Central memory CD4-positive, alpha-beta T cell (primary cell): ENCODE results near the gene KDELR1.

Experiments
- DNase-seq: peaks from one replicate; pipeline ENCODE4 v3.0.0; 2022
- total RNA-seq, 3 experiments: gene quantifications; one replicate each; lab custom pipeline; 2026; lab: John Stamatoyannopoulos, UW

Gene KDELR1
- 18.5 to 40.5 (median 38.1) reads per million in 3 experiments for total RNA-seq

- DNase-seq, result peak; percentile 65
These were observed at the start of gene KDELR1 for GRCh38 chr19:48391100-48392005. Gene KDELR1 (minus strand): TSS chr19:48391551. CDS start chr19:48391358, 193 bp downstream.

DNA sequence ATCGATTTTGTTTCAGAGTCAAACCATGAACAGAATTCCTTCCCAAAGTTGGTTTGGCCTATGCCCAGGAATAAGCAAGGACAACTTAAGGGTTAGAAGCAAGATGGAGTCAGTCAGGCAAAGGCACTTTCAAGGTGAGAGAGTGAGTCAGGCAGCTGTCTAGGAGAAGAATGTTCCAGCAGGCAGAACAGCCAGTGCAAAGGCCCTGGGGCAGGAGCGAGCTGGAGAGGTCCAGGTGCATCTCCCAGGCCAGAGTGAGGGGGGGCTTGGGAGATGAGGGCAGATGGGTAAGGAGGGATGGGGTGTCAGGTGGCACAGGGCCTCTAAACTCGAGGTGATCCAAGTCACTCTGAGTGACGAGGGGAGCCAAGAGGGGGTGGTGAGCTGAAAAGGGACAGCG lies 45.2 kb upstream of the KDELR1 start:
- DNase-seq, result no peak

GRCh38 chr19:48433337-48433736 lies 42.0 kb upstream of the KDELR1 start:
- DNase-seq, result no peak

DNA sequence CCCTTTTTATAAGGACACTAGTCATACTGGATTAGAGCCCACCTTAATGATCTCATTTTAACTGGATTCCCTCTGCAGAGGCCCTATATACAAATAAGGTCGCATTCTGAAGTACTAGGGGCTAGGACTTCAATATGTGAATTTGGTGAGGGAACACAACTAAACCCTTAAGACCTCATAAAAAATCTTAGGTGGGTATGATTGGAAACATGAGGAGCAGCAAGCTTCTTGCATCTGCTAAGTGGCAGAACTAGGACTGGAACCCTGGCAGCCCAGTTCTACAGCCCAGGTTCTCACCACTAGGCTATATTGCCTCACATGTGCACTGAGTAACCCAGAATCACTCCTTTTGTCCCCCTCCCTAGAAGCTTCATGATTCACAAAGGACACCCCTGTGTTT lies 37.3 kb upstream of the KDELR1 start:
- no peak for DNase-seq

GRCh38 chr19:48424694-48425219 lies 33.4 kb upstream of the KDELR1 start:
- no peak for DNase-seq

DNA sequence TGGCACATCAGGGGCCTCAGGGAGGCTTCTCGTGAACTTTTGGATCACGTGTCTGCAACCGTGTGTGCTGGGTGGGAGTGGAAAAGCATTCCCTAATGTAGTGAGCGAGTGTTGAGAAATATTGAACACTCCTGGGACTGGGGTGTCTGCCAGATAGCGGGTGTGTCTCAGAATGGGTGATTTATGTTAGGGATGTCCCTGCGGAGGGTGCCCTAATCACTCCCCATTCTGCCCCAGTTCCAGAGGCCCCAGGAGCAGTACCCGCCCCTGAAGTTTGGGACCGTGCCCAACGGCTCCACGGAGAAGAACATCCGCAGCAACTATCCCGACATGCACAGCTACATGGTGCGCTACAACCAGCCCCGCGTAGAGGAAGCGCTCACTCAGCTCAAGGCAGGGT lies 30.2 kb upstream of the KDELR1 start:
- DNase-seq, result no peak

- peak; percentile 72 for DNase-seq
These were observed 28.0 kb upstream of the KDELR1 start for GRCh38 chr19:48419158-48419920.

DNA sequence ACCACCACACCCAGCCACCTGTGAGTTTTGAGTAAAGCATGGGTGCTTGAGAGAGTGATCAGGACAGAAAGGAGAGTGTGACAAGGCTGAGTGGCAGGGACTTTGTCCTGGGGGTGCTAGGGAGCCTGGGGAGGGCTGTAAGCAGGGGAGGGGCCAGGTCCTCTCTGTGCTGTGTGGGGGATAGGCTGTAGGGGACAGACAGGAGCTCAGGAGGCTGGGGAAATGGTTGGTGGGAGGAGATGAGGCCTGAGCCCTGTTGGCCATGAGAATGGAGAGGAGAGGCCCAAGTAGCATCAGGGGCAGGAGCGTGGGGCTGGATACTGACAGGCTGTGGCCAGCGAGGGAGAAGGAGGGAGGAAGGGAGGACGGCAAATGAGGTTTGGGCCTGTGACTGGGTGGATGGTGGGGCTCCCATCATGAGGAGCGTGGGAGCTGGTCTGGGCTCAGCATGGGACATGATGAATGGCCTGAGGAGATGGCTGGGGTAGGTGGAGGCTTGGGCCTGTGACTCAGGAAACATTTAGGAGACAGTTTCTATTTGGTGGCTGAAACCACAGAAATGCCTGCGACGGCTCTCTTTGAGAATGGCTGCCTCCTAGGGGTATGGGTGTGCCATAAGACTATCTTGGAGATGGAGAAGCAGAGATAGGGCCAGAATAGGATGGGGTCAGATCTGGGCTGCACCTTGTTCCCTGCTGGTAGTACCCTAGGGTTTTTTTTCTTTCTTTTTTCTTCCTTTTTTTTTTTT lies 27.1 kb upstream of the KDELR1 start:
- DNase-seq, result no peak

- DNase-seq, result no peak
These were observed 26.1 kb upstream of the KDELR1 start for GRCh38 chr19:48417421-48417820.

DNA sequence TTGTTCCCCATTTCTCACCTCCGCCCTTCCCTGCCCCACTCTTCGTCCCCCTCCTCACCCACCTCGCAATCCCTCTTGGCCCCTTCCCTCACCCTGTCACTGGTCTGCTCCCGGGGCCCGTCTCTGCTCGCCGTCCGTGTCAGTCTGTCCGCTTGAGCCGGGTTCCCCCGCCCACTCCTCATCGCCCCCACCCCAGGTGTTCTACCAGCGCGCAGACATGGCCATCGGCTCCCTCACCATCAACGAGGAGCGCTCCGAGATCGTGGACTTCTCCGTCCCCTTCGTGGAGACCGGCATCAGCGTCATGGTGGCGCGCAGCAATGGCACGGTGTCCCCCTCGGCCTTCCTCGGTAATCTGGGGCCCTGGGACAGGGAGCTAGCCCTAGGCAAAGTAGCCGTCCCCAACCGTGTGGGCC lies 24.5 kb upstream of the KDELR1 start:
- no peak for DNase-seq

DNA sequence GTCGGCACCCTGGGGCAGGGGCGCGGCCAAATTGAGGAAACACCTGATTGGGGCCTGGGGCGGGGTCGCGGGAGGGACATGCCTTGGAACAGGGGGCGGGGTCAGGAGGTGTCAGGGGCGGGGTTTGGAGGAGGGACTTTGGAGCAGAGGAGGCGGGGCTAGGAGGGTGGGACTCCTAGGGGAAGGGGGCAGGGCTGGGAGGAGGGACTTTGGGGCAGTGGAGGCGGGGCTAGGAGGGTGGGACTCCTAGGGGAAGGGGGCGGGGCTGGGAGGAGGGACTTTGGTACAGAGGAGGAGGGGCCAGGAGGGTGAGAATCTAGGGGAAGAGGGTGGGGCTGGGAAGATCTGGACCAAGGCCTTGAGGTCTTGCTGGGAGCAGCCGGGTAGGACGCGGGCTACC lies 24.0 kb upstream of the KDELR1 start:
- DNase-seq, result peak; percentile 61

- DNase-seq, result no peak
These were observed 22.7 kb upstream of the KDELR1 start for GRCh38 chr19:48413879-48414587.

DNA sequence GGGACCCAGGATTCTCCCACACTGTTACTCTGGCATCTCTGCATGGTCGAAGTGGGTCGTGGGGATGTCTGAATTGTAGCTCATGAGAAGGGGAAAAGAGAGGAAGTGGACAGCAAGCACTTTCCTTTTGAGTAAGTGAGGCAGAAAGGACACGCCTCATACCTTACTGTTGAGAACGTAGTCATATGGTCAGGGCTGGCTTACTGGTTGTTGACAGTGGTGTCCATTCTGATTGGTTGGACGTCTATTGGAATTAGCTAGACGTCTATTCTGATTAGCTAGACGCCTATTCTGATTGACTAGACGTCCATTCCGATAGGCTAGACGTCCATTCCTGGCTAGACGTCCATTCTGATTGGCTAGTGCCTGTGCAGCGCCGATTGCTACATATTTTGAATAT lies 14.5 kb upstream of the KDELR1 start:
- no peak for DNase-seq

- DNase-seq, result no peak
These were observed 13.8 kb upstream of the KDELR1 start for GRCh38 chr19:48405010-48405659.

DNA sequence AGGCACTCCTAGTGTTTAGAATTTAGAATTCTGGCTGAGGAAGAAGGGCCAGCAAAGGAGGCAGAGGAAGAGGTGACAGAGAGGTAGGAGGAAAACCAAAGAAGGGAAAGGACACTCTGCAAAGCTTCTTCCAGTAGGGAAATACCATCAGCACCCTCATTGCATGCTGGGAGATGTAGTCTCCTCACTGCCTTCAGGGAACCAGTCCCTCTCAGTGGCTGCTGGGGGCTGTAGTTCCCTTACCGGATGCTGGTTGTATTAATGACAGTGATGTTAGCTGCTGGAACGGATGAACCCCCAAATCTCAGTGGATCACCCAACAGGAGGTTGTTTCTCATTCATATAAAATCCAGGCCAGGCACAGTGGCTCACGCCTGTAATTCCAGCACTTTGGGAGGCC lies 12.3 kb upstream of the KDELR1 start:
- DNase-seq, result peak; percentile 31

DNA sequence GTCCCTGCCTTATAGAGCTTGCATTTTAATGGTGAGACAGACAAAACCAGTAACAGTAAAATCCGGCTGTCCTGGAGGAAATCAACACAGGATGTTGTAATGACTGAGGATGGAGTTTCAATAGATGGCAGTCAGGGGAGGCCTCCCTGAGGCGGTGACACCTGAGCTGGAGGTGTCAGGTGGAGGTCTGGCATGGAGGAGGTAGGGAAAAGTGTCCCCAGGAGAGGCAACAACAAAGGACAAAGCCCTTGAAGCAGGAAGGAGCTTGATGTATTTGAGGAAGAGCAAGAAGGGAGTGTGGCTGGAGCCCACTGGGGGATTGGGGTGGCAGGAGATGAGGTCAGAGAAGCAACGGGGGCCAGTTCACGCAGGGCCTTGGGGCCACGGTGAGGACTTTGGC lies 9.9 kb upstream of the KDELR1 start:
- DNase-seq, result no peak

- DNase-seq, result no peak
These were observed 8.8 kb upstream of the KDELR1 start for GRCh38 chr19:48400018-48400742.

DNA sequence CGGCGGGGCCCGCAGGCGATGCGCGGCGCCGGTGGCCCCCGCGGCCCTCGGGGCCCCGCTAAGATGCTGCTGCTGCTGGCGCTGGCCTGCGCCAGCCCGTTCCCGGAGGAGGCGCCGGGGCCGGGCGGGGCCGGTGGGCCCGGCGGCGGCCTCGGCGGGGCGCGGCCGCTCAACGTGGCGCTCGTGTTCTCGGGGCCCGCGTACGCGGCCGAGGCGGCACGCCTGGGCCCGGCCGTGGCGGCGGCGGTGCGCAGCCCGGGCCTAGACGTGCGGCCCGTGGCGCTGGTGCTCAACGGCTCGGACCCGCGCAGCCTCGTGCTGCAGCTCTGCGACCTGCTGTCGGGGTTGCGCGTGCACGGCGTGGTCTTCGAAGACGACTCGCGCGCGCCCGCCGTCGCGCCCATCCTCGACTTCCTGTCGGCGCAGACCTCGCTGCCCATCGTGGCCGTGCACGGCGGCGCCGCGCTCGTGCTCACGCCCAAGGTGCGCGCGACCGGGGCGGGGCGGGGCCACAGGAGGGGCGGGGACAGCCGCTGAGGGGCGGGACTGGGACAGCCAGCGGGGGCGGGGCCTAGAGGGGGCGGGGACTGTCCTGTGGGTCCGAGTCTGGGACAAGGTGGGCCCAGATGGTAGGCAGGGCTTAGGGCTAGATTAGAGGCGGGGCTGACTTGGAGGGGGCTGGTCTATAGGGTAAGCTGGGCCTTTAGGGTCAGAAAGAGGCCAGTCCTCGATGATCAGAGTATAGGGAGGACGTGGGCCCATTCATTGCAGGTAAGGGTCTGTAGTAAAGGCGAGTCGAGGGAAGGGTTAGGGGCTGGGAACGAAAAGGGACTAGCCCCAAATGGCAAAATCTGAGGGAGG lies 7.3 kb upstream of the KDELR1 start:
- DNase-seq, result peak; percentile 82

GRCh38 chr19:48398102-48398374 lies 6.7 kb upstream of the KDELR1 start:
- DNase-seq, result no peak
